BE2C (cell line): Measurements from ENCODE around the gene PRPF38A.

ENCODE experiments used
- DNase-seq: peaks from one replicate; pipeline ENCODE4 v3.0.0-alpha.2; 2020
- H3K27me3 ChIP-seq: fragments of 250-450 bp; sonication (Bioruptor Pico); 2 replicates; pipeline ENCODE4 v1.5.1; 2020; ENCODE audit warnings: mild to moderate bottlenecking
- H3K36me3 ChIP-seq: fragments of 250-450 bp; sonication (Bioruptor Pico); 2 replicates; pipeline ENCODE4 v1.5.1; 2020; ENCODE audit warnings: mild to moderate bottlenecking
- H3K4me1 ChIP-seq: fragments of 250-450 bp; sonication (Bioruptor Pico); 2 replicates; pipeline ENCODE4 v1.5.1; 2020
- H3K4me3 ChIP-seq: 2 replicates; pipeline ENCODE4 v1.5.1; 2011; ENCODE audit warnings: low read depth, low read length
- H3K9me3 ChIP-seq: fragments of 250-450 bp; sonication (Bioruptor Pico); 2 replicates; pipeline ENCODE4 v1.5.1; 2020
- TF ChIP-seq, protein P1 (sequence below): IDR thresholded peaks from 2 replicates; pipeline ENCODE4 v1.5.1; 2012; ENCODE audit warnings: mild to moderate bottlenecking, low read depth, low read length

PRPF38A gene

DNA sequence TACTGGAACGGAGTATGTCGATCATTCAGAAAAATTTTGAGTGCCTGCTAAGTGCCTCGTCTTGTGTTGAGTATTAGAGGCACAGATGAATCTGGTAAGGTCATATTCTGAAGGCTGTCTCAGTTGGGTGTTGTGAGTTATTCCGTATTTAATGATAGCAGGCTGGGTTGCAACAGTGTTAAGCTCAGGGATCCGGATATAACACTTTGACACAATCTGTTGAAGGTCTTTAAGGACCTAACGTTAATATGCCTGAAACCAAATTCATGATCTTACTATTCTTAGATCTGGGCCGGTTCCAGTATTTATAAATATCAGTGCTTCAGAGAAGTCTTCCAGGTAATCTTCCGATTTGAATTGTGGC is 555 bp downstream of the PRPF38A start:
- Histone ChIP-seq H3K9me3 (no peaks in the 10 kb centered on the region), H3K4me3 (peak overlapping the region; percentile 98), H3K36me3 (no peaks in the 10 kb centered on the region; the same call in 1 of the 2 replicates), H3K27me3 (no peaks in the 10 kb centered on the region), H3K4me1 (no peaks in the 10 kb centered on the region)
- TF ChIP-seq, protein P1, sequence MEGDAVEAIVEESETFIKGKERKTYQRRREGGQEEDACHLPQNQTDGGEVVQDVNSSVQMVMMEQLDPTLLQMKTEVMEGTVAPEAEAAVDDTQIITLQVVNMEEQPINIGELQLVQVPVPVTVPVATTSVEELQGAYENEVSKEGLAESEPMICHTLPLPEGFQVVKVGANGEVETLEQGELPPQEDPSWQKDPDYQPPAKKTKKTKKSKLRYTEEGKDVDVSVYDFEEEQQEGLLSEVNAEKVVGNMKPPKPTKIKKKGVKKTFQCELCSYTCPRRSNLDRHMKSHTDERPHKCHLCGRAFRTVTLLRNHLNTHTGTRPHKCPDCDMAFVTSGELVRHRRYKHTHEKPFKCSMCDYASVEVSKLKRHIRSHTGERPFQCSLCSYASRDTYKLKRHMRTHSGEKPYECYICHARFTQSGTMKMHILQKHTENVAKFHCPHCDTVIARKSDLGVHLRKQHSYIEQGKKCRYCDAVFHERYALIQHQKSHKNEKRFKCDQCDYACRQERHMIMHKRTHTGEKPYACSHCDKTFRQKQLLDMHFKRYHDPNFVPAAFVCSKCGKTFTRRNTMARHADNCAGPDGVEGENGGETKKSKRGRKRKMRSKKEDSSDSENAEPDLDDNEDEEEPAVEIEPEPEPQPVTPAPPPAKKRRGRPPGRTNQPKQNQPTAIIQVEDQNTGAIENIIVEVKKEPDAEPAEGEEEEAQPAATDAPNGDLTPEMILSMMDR, result no peak
- DNase-seq, result no peak

- no peak overlapping the region for H3K4me3 ChIP-seq
Observed at GRCh38 chr1:52413410-52413989, 9.1 kb downstream of the PRPF38A start.

DNA sequence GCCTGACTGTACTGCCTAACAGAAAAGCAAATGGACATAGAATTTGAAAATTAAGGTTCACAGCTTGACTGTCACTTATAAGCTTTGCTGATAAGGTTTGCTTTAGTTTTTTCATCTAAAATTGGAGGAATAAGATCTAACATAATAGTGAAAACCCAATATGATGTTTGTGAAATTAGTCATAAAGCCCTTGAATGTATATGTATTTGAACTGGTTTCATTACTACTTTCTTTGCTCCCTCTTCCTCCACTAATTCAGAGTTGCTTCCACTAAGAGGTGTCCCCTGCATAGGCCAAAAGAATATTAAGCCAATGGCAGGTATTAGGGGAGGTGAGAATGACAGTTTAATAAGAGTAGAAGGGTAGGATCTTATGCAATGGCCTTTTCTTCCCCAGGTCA is 10.5 kb downstream of the PRPF38A start:
- H3K4me1 ChIP-seq, result no peaks in the 10 kb centered on the region
- TF ChIP-seq, protein P1, result no peak
- H3K27me3 ChIP-seq, result no peaks in the 10 kb centered on the region
- no peak for DNase-seq
- no peaks in the 10 kb centered on the region for H3K9me3 ChIP-seq
- no peak overlapping the region for H3K4me3 ChIP-seq
- H3K36me3 ChIP-seq, result peaks cover 16% of the 10 kb centered on the region

More at GRCh38 chr1:52413410-52413989, 9.1 kb downstream of the PRPF38A start:
- H3K36me3 ChIP-seq, result peaks cover 16% of the 10 kb centered on the region
- DNase-seq, result no peak
- H3K4me1 ChIP-seq, result no peaks in the 10 kb centered on the region
- H3K9me3 ChIP-seq, result no peaks in the 10 kb centered on the region
- H3K27me3 ChIP-seq, result no peaks in the 10 kb centered on the region
- TF ChIP-seq, protein P1, result no peak

- H3K9me3 ChIP-seq, result no peaks in the 10 kb centered on the region
- no peaks in the 10 kb centered on the region for H3K27me3 ChIP-seq
- no peak for DNase-seq
- no peak overlapping the region for H3K4me3 ChIP-seq
- H3K4me1 ChIP-seq, result no peaks in the 10 kb centered on the region
- TF ChIP-seq, protein P1, result no peak
- peaks cover 13% of the 10 kb centered on the region for H3K36me3 ChIP-seq
Observed at GRCh38 chr1:52416811-52417210, 12.4 kb downstream of the PRPF38A start.

- DNase-seq, result no peak
- no peaks in the 10 kb centered on the region for H3K9me3 ChIP-seq
- H3K36me3 ChIP-seq, result no peaks in the 10 kb centered on the region; the same call in 1 of the 2 replicates
- no peaks in the 10 kb centered on the region for H3K27me3 ChIP-seq
- H3K4me1 ChIP-seq, result no peaks in the 10 kb centered on the region
- TF ChIP-seq, protein P1, result no peak
- H3K4me3 ChIP-seq, result no peak overlapping the region
Observed at GRCh38 chr1:52420713-52421112, 16.3 kb downstream of the PRPF38A start.

DNA sequence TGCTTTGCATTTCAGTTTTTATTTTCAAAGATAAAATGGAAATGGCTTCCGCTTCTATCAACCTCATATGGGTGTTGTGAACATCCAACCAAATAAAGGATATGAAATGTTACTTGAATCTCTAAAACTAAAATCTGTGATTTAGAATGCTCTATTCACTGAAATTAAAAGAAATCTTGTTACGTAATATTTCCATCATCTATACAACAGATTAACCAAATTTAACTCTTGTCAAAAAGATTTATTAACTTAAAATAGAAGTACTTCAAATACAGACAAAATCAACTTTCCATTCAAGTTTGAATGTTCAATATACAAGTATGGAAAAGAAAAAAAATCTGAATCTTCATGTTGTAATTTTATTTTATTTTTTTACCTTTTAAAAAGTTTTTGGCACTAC is 18.7 kb downstream of the PRPF38A start:
- Histone ChIP-seq H3K4me3 (no peak overlapping the region), H3K36me3 (no peaks in the 10 kb centered on the region; the same call in 1 of the 2 replicates), H3K27me3 (no peaks in the 10 kb centered on the region), H3K9me3 (no peaks in the 10 kb centered on the region), H3K4me1 (no peaks in the 10 kb centered on the region; the same call in 1 of the 2 replicates)
- TF ChIP-seq, protein P1, result no peak
- DNase-seq, result no peak
